ENCODE measurements around the gene NOSTRIN. TPM values are rescaled to one million over a fixed set of nuclear protein-coding genes. Genes with fewer than 3 reads are reported as not detected.
A peak's percentile ranks its signal among the peaks of the same experiment; 100 is the strongest.

NOSTRIN gene
- not detected in 2 replicates for total RNA-seq (2021; fragmentation: NEBNext Ultra II Directional; extraction: Animal tissue kit (Norgen Biotek cat#: 25700))
- not detected in 2 replicates for polyA plus RNA-seq (2011; rRNA removed)
- not detected for polyA plus RNA-seq (2011; cell fraction: cytosol; rRNA removed)
- polyA plus RNA-seq (2011; cell fraction: nucleus; rRNA removed), result not detected
- polyA plus RNA-seq (2012, experiment 1 of 2), result 0.88 to 2.0 TPM (median 1.3 TPM) in 4 replicates
- polyA plus RNA-seq (2012, experiment 2 of 2), result not detected
- not detected for polyA plus RNA-seq (2013, experiment 1 of 2)
- not detected for polyA plus RNA-seq (2013, experiment 2 of 2)
- polyA minus RNA-seq (2011; rRNA and poly(A)+ RNA removed), result not detected in 2 replicates
- polyA minus RNA-seq (2011; cell fraction: cytosol; rRNA and poly(A)+ RNA removed), result not detected
- polyA minus RNA-seq (2011; cell fraction: nucleus; rRNA and poly(A)+ RNA removed), result not detected
- long read RNA-seq, experiment 1, result 0 reads
- long read RNA-seq, experiment 2, result 0 reads

DNA sequence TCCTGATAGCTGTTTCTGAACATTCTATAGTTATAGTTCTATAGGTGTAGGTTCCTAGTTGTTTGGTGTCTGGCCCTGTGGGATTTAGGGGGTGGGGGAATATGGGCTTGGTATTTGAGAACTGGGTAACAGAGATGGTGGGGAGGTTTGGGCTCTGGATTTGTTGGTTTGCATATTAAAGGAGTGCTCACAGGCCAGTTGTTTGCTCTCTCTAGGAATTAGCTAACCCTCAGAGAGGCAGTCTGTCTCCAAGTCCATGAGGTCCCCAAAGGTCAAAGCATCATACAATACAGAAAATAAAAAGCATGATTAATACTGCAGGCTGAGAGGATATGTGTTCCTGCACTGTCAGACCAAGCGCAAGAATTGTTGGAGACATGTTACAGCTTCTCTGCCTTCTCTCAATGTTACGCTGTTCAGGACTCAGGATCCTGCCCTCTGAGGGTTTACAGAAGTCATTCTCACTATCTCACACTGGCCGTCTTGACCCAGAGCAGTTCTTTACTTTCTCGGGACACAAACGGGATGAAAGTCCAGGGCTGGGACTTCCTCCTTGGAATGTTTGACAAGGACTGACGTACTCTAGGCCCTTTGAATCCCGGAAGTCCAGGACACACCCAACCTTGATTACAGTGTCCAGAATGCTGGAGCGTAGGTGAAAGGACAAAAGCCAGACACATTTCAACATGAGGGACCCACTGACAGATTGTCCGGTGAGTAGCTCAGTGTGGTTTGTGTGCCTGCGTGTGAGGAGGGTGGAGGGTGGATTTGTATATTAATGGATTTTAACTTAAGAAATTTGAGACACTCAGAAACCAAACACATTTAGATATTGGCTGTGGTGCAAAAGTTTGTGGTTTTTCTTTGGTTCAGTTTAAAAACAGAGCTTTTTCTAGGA lies at the start of gene NOSTRIN:
TSS of gene NOSTRIN (plus strand) at position 677 of the 898 bp plus-strand sequence. CDS start at position 687, 10 bp downstream.
- Histone ChIP-seq H3K27me3 (replicated peaks in 1 of 4; ENCODE audit: control insufficient read depth in 3 of 4, extremely low read depth in 1 of 4, insufficient read depth in 3 of 4, low read length in 3 of 4) (no peaks in the 10 kb centered on the region), H3K9me3 (ENCODE audit: insufficient read depth in 2 of 2, low read depth in 1 of 2, low read length in 1 of 2) (no peaks in the 10 kb centered on the region), H4K91ac (replicated peaks; ENCODE audit: insufficient read length, low read length) (peak within 1 kb of the TSS; percentile 20), H3K4me3 (ENCODE audit: extremely low read depth in 1 of 4, insufficient read depth in 2 of 4, low read depth in 3 of 4, low read length in 4 of 4) (no peak within 1 kb of the TSS), H3K9ac (replicated peaks in 1 of 4; ENCODE audit: extremely low read depth in 1 of 4, low read depth in 3 of 4, low read length in 3 of 4) (no peak within 1 kb of the TSS), H2BK5ac (ENCODE audit: low read depth, low read length) (0 out of 2 replicates have a peak within 1 kb of the TSS, but pooled peaks have one; percentile 7), H3K14ac (ENCODE audit: insufficient read length) (no peak within 1 kb of the TSS), H3K18ac (ENCODE audit: extremely low read depth, low read length) (0 out of 2 replicates have a peak within 1 kb of the TSS, but pooled peaks have one; percentile 26), H3K4me2 (ENCODE audit: insufficient read depth in 1 of 2, low read depth in 2 of 2, low read length in 2 of 2) (peak within 1 kb of the TSS in 1 of 2 experiments; percentile 27; a peak in 1 of 4 replicates), H3K23me2 (ENCODE audit: low read depth, low read length) (no peaks in the 10 kb centered on the region), H2AK5ac (ENCODE audit: low read depth, low read length) (no peak within 1 kb of the TSS; the same call in 1 of the 2 replicates), H3K4me1 (replicated peaks in 1 of 4; ENCODE audit: control insufficient read depth in 3 of 4, insufficient read depth in 4 of 4, low read length in 3 of 4) (peaks cover 4 to 22% (median 15%) of the 10 kb centered on the region in 4 experiments; a peak in 5 of 7 replicates), H2AFZ (ENCODE audit: low read length) (no peak within 1 kb of the TSS), H2BK12ac (ENCODE audit: low read depth, low read length) (no peak within 1 kb of the TSS; the same call in 1 of the 2 replicates), H2BK20ac (ENCODE audit: low read length) (peak within 1 kb of the TSS; percentile 2; the same call in 1 of the 2 replicates), H3K79me1 (ENCODE audit: low read depth, low read length) (no peaks in the 10 kb centered on the region), H3K79me2 (ENCODE audit: control insufficient read depth in 1 of 2, insufficient read depth in 2 of 2, low read length in 2 of 2) (no peaks in the 10 kb centered on the region), H2BK120ac (replicated peaks; ENCODE audit: low read depth, low read length) (peak within 1 kb of the TSS; percentile 41), H4K5ac (ENCODE audit: insufficient read length, low read depth, low read length) (no peak within 1 kb of the TSS), H3K36me3 (ENCODE audit: control insufficient read depth in 2 of 4, insufficient read depth in 4 of 4, low read length in 3 of 4) (no peaks in the 10 kb centered on the region), H4K8ac (ENCODE audit: extremely low read depth, insufficient read depth, low read length) (no peak within 1 kb of the TSS), H3K23ac (ENCODE audit: insufficient read length) (no peak within 1 kb of the TSS), H3K56ac (replicated peaks; ENCODE audit: insufficient read length, low read depth, low read length) (no peak within 1 kb of the TSS), H4K20me1 (replicated peaks in 1 of 2; ENCODE audit: control insufficient read depth in 1 of 2, insufficient read depth in 2 of 2, low read length in 2 of 2) (no peaks in the 10 kb centered on the region), H2BK15ac (ENCODE audit: low read length) (peak within 1 kb of the TSS; percentile 9; the same call in 1 of the 2 replicates), H3K27ac (ENCODE audit: low read depth, low read length) (no peak within 1 kb of the TSS), H3K4ac (replicated peaks; ENCODE audit: insufficient read length, low read depth, low read length) (no peak within 1 kb of the TSS)
- 84% methylated on average over 10 of the region's 10 CpGs; no CpG with 5 or more reads in 1 of the 2 experiments for WGBS, 2 experiments (ENCODE audit: extremely low coverage in 1 of 2, insufficient coverage in 1 of 2, insufficient read length in 1 of 2, insufficient replicate concordance in 2 of 2, low coverage in 1 of 2, low lambda C conversion rate in 2 of 2, missing lambda C conversion rate in 1 of 2)
- ChIA-PET POLR2A (ENCODE audit: partially characterized antibody) (interaction anchor here (0.8 kb wide), 1 partner anchor 447 kb away, joined by 3 read pairs; no protein-coding TSS in a partner anchor), CTCF (ENCODE audit: partially characterized antibody) (interaction anchor here (0.6 to 2.9 kb wide), 4 partner anchors 13 to 129 kb away, joined by 3 to 11 read pairs (median 3); no protein-coding TSS in a partner anchor)
- FAIRE-seq (no peak), DNase-seq (ENCODE audit: low read depth in 1 of 2, low spot score in 2 of 2) (no peak)
- TF ChIP-seq TAF7 (optimal IDR thresholded peaks at IDR 0.05; ENCODE audit: borderline replicate concordance, low read depth, low read length) (no peak), NRF1 (IDR thresholded peaks at IDR 0.05; ENCODE audit: low read depth, low read length) (no peak), CEBPB (IDR thresholded peaks at IDR 0.05; ENCODE audit: low read depth, low read length) (no peak), TAF1 (IDR thresholded peaks at IDR 0.05; ENCODE audit: low read depth, low read length) (no peak), BCL11A (IDR thresholded peaks at IDR 0.05; ENCODE audit: low read depth in 2 of 2, low read length in 2 of 2) (no peak)
- TF ChIP-seq, protein P1, sequence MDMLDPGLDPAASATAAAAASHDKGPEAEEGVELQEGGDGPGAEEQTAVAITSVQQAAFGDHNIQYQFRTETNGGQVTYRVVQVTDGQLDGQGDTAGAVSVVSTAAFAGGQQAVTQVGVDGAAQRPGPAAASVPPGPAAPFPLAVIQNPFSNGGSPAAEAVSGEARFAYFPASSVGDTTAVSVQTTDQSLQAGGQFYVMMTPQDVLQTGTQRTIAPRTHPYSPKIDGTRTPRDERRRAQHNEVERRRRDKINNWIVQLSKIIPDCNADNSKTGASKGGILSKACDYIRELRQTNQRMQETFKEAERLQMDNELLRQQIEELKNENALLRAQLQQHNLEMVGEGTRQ (IDR thresholded peaks at IDR 0.05; ENCODE audit: low read length), result no peak

Data from H1 (cell line).